Measurements from ENCODE around the gene C9orf152. TPM values are rescaled to one million over a fixed set of nuclear protein-coding genes. Genes with fewer than 3 reads are reported as not detected.
"Not testable (repeated sequence)": the region's sequence is repeated elsewhere in the genome, so short reads cannot be mapped to it uniquely, and the experiment has no call there.

The C9orf152 gene
- total RNA-seq, 6 donors from 2014 or later: 6.3 to 26.3 (median 15.9) TPM

DNA sequence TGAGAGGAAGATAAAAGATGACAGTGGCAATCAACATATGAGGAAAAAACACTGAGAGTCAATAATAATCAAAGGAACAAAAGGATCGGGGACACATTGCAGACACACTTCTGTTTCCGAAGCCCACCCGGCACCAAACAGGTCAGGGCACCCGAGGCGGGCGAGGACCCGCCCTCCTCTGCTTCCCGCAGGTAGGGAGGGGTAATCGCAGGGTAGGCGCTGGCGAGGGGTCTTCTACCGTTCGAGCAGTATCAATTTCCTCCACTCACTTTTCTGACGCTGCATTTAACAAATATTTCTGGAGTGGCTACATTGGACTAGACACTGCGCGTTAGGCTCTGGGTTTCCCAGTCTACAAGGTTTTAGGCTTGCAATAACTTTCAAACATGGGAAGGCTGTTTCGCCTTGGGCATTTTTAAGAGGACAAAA is 47.1 kb upstream of the C9orf152 start:
- Histone ChIP-seq H3K27ac (peak overlapping the region; percentile 91 to 97 (median 96)), H3K36me3 (peaks cover 0 to 9% (median 5%) of the 10 kb centered on the region in 4 donors), H3K9me3 (no peaks in the 10 kb centered on the region), H3K27me3 (no peaks in the 10 kb centered on the region), H3K4me3 (peak overlapping the region; percentile 76 to 95 (median 92)), H3K4me1 (peaks cover 25 to 47% (median 31%) of the 10 kb centered on the region in 4 donors)
- TF ChIP-seq CTCF (IDR thresholded peaks at IDR 0.05) (no peak), POLR2AphosphoS5 (IDR thresholded peaks at IDR 0.05) (no peak), EP300 (IDR thresholded peaks at IDR 0.05) (no peak), POLR2A (IDR thresholded peaks at IDR 0.05) (no peak)
- WGBS, 2 donors: 2 to 5% methylated on average over 17 of the region's 17 CpGs
- DNase-seq (peak in 1 of 2 donors; percentile 76), ATAC-seq (ENCODE audit: low FRiP score in 2 of 2) (no peak)

DNA sequence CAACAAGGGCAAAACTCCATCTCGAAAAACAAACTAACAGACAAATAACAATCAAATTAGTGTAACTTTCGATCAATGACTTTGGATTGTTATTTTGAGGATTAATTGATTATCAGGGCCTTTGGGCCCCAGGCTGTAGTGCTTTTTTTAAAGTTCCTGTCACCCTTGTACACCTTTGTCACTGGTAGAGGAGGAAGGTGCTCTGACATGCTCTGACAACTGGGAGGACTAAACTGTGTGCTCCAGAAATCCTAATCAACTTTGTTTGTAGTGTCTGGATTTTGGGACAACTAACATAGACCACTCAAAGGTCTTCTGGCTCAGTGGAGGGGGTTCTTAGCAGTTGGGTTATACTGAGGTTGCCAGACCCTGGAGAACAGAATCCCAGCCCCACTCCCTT is 46.5 kb upstream of the C9orf152 start:
- ATAC-seq (ENCODE audit: low FRiP score in 2 of 2) (no peak), DNase-seq (no peak)
- TF ChIP-seq EP300 (IDR thresholded peaks at IDR 0.05) (no peak), CTCF (IDR thresholded peaks at IDR 0.05) (no peak), POLR2A (IDR thresholded peaks at IDR 0.05) (no peak), POLR2AphosphoS5 (IDR thresholded peaks at IDR 0.05) (no peak)
- 86 to 91% methylated on average over 2 of the region's 2 CpGs for WGBS, 2 donors
- Histone ChIP-seq H3K9me3 (no peaks in the 10 kb centered on the region), H3K36me3 (peaks cover 0 to 14% (median 10%) of the 10 kb centered on the region in 4 donors), H3K4me3 (peak overlapping the region in 3 of 4 donors; percentile 76 to 95 (median 91)), H3K27me3 (no peaks in the 10 kb centered on the region), H3K27ac (peak overlapping the region in 3 of 4 donors; percentile 91 to 97 (median 96)), H3K4me1 (peaks cover 25 to 47% (median 31%) of the 10 kb centered on the region in 4 donors)

DNA sequence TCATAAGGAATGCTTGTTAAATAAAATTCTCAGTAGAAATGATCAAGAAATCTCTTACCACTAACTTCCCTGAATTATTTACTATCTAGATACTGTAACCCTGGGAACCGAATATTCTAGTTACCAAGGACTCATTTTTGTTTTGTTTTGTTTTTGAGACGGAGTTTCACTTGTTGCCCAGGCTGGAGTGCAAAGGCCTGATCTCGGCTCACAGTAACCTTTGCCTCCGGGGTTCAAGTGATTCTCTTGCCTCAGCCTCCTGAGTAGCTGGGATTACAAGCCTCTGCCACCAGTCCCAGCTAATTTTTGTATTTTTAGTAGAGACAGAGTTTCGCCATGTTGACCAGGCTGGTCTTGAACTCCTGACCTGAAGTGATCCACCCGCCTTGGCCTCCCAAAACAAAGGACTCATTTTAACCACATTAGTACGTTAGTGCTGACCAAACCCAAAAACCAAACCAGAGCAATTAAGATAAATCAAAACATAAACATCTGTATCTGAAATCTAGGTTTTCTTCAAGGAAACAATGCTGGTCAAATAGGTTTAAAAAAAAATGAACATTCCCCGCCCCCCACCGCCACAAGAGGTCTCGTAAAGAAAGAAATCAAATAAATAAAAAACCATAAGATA is 44.7 kb upstream of the C9orf152 start:
- TF ChIP-seq POLR2A (IDR thresholded peaks at IDR 0.05): no peak
- TF ChIP-seq CTCF (IDR thresholded peaks at IDR 0.05): no peak
- TF ChIP-seq EP300 (IDR thresholded peaks at IDR 0.05): no peak
- TF ChIP-seq POLR2AphosphoS5 (IDR thresholded peaks at IDR 0.05): no peak
- Histone ChIP-seq H3K4me3 (no peak overlapping the region), H3K27me3 (no peaks in the 10 kb centered on the region), H3K9me3 (no peaks in the 10 kb centered on the region), H3K36me3 (peaks cover 0 to 32% (median 17%) of the 10 kb centered on the region in 4 donors), H3K4me1 (peaks cover 20 to 37% (median 25%) of the 10 kb centered on the region in 4 donors), H3K27ac (no peak overlapping the region)
- DNase-seq: no peak
- 64 to 68% methylated on average over 10 of the region's 10 CpGs for WGBS, 2 donors
- ATAC-seq (ENCODE audit: low FRiP score in 2 of 2): no peak

DNA sequence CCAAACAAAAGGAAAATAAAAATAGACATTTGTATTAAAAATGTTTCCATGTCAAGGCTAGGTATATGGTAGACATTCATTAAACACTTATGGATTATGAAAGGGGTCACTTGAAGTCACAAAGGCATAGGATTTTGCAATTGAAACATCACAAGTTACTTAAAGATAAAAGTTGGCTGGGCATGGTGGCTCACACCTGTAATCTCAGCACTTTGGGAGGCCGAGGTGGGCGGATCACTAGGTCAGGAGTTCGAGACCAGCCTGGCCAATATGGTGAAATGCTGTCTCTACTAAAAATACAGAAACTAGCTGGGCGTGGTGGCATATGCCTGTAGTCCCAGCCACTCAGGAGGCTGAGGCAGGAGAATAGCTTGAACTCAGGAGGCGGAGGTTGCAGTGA is 43.8 kb upstream of the C9orf152 start:
- H3K36me3 ChIP-seq: peaks cover 0 to 41% (median 20%) of the 10 kb centered on the region in 4 donors
- H3K9me3 ChIP-seq; H3K4me3 ChIP-seq; H3K27me3 ChIP-seq; ATAC-seq (ENCODE audit: low FRiP score in 2 of 2); DNase-seq; H3K27ac ChIP-seq: not testable (repeated sequence)
- peaks cover 14 to 31% (median 17%) of the 10 kb centered on the region in 4 donors for H3K4me1 ChIP-seq
- 95 to 96% methylated on average over 5 of the region's 5 CpGs for WGBS, 2 donors

- peaks cover 14 to 31% (median 17%) of the 10 kb centered on the region in 4 donors for H3K4me1 ChIP-seq
- ATAC-seq (ENCODE audit: low FRiP score in 2 of 2) (no peak), DNase-seq (no peak)
- H3K27me3 ChIP-seq: no peaks in the 10 kb centered on the region
- H3K4me3 ChIP-seq: no peak overlapping the region
- no peaks in the 10 kb centered on the region for H3K9me3 ChIP-seq
- 67 to 80% methylated on average over 4 of the region's 4 CpGs for WGBS, 2 donors
- peaks cover 0 to 46% (median 23%) of the 10 kb centered on the region in 4 donors for H3K36me3 ChIP-seq
- TF ChIP-seq POLR2A (IDR thresholded peaks at IDR 0.05): no peak
- no peak for TF ChIP-seq EP300 (IDR thresholded peaks at IDR 0.05)
- no peak for TF ChIP-seq CTCF (IDR thresholded peaks at IDR 0.05)
- TF ChIP-seq POLR2AphosphoS5 (IDR thresholded peaks at IDR 0.05): no peak
- H3K27ac ChIP-seq: no peak overlapping the region
Observed at GRCh38 chr9:110251212-110251611, 43.3 kb upstream of the C9orf152 start.
